H54 (cell line): Measurements from ENCODE around the gene VAT1.

Experiments
- DNase-seq: peaks from one replicate; pipeline ENCODE4 v3.0.0; 2011; ENCODE audit warnings: low spot score, mixed read lengths; ENCODE audit not compliant: insufficient read length
- FAIRE-seq: peaks from 3 replicates; lab custom pipeline; 2011; peaks lifted over from hg19 to GRCh38; lab: Jason Lieb, UNC
- POLR2A ChIP-seq: IDR thresholded peaks from 2 replicates; pipeline ENCODE4 v1.6.1; 2011; ENCODE audit warnings: low read depth, mild to moderate bottlenecking, low read length

The VAT1 gene

DNA sequence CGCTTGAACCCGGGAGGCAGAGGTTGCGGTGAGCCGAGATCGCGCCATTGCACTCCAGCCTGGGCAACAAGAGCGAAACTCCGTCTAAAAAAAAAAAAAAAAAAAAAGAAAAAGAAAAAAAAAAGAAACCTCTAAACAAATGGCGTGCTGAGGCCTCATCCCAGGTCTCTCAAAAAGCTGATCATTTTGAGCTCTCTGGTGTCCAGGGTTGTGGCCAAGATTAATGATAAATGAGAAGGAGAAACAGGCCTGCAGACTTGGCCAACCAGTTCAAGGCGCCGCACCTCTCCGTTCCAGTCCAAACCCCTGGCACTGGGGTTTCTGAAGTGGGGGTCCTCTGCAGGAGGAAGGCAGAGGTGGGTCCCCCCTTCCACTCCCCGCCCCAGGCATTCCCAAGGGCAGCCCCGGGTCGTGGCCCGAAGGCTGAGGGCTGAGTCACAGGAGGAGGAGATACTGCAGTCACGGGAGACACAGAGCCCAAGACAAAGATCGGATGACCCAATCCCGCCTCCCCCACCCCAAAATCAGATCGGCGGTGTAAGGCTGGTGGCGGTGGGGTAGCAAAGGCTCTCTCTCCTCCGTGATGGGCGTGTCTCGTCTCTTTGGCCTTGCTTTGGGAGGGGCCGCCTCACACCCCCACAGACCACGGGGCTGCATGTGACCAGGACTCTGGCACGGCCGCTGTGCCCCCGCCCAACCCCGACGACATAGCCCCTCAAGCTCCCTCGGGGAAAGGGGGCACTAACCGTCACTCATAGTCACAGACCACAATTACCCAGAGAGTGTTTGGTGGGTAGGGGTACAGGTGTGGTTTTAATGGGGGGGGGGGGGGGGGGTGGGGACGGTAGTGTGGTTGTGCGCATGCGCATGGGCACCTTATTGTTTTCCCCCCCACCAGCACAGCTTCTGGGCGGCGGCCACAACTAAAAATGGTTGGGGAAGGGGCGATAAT lies 1.1 kb downstream of the VAT1 start:
- no peak for TF ChIP-seq POLR2A
- FAIRE-seq (no peak), DNase-seq (peak; percentile 89)

- DNase-seq (no peak), FAIRE-seq (no peak)
- no peak for TF ChIP-seq POLR2A
These were observed 2.1 kb downstream of the VAT1 start for GRCh38 chr17:43020030-43020621.

GRCh38 chr17:43019418-43019817 lies 2.8 kb downstream of the VAT1 start:
- DNase-seq (no peak), FAIRE-seq (no peak)
- no peak for TF ChIP-seq POLR2A

DNA sequence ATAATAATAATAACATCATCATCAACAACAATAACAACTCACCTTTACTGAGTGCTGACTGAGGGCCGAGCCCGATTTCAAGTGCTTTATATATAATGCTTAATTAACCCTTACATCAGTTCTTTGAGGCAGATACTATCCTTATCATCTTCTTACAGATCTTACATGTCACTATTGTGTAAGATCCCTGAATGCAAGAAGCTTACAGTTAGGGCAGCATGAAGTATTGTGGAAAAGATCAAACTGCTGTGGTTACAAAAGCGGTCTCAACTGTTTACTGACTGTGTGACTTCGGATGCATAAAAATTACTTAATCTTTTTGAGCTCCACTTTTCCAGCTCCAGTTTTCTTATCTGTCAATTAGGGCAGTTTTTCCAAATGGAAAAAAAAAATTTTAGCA lies 3.3 kb downstream of the VAT1 start:
- FAIRE-seq: no peak
- no peak for TF ChIP-seq POLR2A
- DNase-seq: no peak

GRCh38 chr17:43018008-43018853 lies 4.0 kb downstream of the VAT1 start:
- TF ChIP-seq POLR2A: no peak
- FAIRE-seq: no peak
- DNase-seq: no peak

- TF ChIP-seq POLR2A: no peak
- FAIRE-seq: no peak
These were observed 6.0 kb downstream of the VAT1 start for GRCh38 chr17:43016216-43016615.

DNA sequence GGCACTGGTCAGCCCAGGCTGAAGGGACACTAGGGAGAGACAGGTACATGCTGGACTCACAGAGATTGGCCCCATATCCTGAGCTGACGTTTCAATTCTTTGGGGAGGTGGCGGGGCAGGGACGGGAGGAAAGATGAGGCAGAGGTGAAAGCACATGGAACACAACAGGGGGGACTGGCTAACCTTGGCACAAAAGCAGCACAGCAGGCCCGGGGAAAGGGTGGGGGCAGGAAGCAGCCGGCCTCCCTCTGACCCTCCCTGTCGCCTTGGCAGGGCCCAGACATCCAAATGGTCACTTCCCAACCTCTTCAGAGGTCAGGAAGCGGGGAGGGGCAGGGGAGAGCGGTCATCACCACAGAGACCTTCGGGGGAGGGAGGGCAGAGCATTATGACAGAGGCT lies 6.6 kb downstream of the VAT1 start:
- TF ChIP-seq POLR2A: no peak
- FAIRE-seq: no peak
- no peak for DNase-seq

More at GRCh38 chr17:43016216-43016615, 6.0 kb downstream of the VAT1 start:
- no peak for DNase-seq

DNA sequence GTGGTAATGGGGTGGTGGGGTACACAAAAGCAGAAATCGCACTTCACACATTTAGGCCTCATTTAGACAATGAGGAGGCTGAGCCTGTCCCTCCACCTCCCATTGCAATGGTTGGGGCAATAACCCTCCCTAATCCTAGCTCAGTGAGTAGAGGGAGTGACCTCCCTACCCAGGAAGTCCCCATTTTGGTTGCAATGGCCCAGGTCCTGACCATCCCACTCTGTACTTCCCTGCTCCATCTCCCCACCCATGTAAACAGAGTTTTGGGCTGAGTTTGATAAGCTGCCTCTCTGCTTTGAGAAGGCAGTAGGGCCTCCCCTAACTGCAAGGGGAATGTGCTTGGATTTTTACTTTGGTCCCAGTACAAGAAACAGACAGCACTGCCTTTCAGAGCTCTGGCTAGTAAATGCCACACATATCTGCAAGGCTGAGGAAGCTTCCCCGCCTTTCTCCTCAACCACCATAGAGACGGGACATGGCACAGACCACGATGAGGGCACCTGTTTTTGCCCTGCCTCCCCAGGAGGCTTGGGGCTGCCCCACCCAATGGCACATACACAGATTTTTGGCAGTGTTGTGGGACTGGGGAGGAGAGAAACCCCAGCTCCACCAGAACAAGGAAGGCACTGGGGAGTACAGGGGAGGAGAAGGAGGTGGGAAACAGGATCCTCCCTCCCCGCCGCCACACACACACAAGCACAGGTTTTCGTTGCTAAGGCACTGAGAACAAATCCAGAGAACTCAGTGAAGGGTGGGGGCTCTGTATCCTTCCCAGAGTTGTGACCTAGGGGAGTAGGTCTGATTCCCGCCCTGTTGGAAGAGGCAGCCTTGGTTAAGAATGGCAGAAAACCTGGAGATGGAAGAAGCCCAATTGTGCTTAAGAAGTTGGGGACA lies 7.3 kb downstream of the VAT1 start:
- no peak for DNase-seq
- no peak for FAIRE-seq
- no peak for TF ChIP-seq POLR2A

DNA sequence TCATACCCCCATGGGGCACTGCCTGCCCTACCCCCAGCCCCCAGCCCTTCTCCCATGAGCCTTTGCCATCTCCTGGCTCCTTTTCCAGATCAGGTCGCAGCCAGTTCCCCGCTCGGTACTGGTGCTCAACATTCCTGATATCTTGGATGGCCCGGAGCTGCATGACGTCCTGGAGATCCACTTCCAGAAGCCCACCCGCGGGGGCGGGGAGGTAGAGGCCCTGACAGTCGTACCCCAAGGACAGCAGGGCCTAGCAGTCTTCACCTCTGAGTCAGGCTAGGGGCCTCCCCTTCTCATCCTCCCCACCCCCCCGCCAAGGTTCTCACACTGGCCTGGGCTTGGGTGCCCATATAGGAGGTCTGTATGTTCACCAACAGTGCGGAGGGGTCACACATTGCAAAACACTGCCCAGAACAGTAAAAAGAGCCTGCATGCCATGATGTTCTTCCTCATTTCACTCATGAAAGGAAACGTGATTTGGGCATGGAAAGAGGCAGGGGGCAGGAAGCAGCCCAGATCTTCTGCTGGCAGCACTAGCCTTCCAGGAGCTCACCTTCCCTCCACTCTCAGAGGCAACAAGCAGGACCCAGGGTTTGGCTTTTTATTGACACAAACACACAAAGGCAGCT lies 8.1 kb downstream of the VAT1 start:
- no peak for TF ChIP-seq POLR2A
- FAIRE-seq (no peak), DNase-seq (no peak)

DNA sequence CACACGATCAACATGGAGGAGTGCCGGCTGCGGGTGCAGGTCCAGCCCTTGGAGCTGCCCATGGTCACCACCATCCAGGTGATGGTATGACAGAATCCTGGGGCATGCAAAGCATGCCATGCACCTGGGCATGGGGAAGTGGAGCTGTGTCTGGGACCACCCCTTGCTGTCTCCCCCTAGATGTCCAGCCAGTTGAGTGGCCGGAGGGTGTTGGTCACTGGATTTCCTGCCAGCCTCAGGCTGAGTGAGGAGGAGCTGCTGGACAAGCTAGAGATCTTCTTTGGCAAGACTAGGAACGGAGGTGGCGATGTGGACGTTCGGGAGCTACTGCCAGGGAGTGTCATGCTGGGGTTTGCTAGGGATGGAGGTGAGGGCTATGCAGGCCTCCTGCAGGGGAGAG lies 8.9 kb downstream of the VAT1 start:
- no peak for DNase-seq
- FAIRE-seq: no peak
- no peak for TF ChIP-seq POLR2A

GRCh38 chr17:43011728-43012472 lies 10.3 kb downstream of the VAT1 start:
- FAIRE-seq (no peak), DNase-seq (no peak)
- TF ChIP-seq POLR2A: no peak
